ENCODE data around the gene DCUN1D3.

- TF ChIP-seq POLR2A (IDR thresholded peaks at IDR 0.05; ENCODE audit: low read depth) (no peak), CTCF (IDR thresholded peaks at IDR 0.05) (no peak), POLR2AphosphoS5 (IDR thresholded peaks at IDR 0.05) (no peak)
Observed at GRCh38 chr16:20807862-20808261, 92.3 kb downstream of the DCUN1D3 start.

Measured in esophagus muscularis mucosa (tissue), 3 donors.